HUES6 (cell line): Measurements from ENCODE around the gene ROBO2.

Source experiments
- H3K27ac ChIP-seq: 2 replicates; pipeline ENCODE4 v1.7.0; 2013; ENCODE audit warnings: low read depth, mild to moderate bottlenecking, low read length, inconsistent platforms
- H3K27me3 ChIP-seq: 2 replicates; pipeline ENCODE4 v1.6.1; 2013; ENCODE audit warnings: low read length; ENCODE audit not compliant: control insufficient read depth, insufficient read depth
- H3K36me3 ChIP-seq: 2 replicates; pipeline ENCODE4 v1.6.1; 2013; ENCODE audit warnings: low read length; ENCODE audit not compliant: control insufficient read depth, insufficient read depth
- H3K4me1 ChIP-seq: 2 replicates; pipeline ENCODE4 v1.6.1; 2013; ENCODE audit warnings: low read length; ENCODE audit not compliant: control insufficient read depth, insufficient read depth
- H3K4me3 ChIP-seq: 2 replicates; pipeline ENCODE4 v1.5.1; 2013; ENCODE audit warnings: low read depth, low read length
- H3K9ac ChIP-seq: one replicate; pipeline ENCODE4 v1.6.1; 2013; ENCODE audit warnings: mild to moderate bottlenecking, low read length
- H3K9me3 ChIP-seq: 2 replicates; pipeline ENCODE4 v1.6.1; 2013; ENCODE audit warnings: low read depth, low read length; ENCODE audit not compliant: control insufficient read depth, insufficient read depth

ROBO2 gene

GRCh38 chr3:77125966-77126365 lies 86.1 kb downstream of the ROBO2 start:
- Histone ChIP-seq H3K36me3 (no peaks in the 10 kb centered on the region), H3K9me3 (no peaks in the 10 kb centered on the region), H3K27me3 (no peaks in the 10 kb centered on the region), H3K4me1 (no peaks in the 10 kb centered on the region), H3K9ac (no peak overlapping the region), H3K4me3 (no peak overlapping the region), H3K27ac (no peak overlapping the region)

- Histone ChIP-seq H3K9ac (no peak overlapping the region), H3K9me3 (no peaks in the 10 kb centered on the region), H3K4me3 (no peak overlapping the region), H3K27ac (no peak overlapping the region), H3K27me3 (no peaks in the 10 kb centered on the region), H3K36me3 (no peaks in the 10 kb centered on the region), H3K4me1 (no peaks in the 10 kb centered on the region)
These were observed 94.9 kb downstream of the ROBO2 start for GRCh38 chr3:77134769-77135168.

GRCh38 chr3:77137559-77137958 lies 97.7 kb downstream of the ROBO2 start:
- Histone ChIP-seq H3K9ac (no peak overlapping the region), H3K4me1 (0 out of 2 replicates have a peak, but pooled peaks cover 1% of the 10 kb centered on the region)

GRCh38 chr3:77139624-77140023 lies 99.7 kb downstream of the ROBO2 start:
- Histone ChIP-seq H3K9ac (no peak overlapping the region), H3K27me3 (no peaks in the 10 kb centered on the region), H3K27ac (no peak overlapping the region), H3K4me1 (0 out of 2 replicates have a peak, but pooled peaks cover 4% of the 10 kb centered on the region), H3K4me3 (no peak overlapping the region), H3K36me3 (no peaks in the 10 kb centered on the region), H3K9me3 (no peaks in the 10 kb centered on the region)

More at GRCh38 chr3:77137559-77137958, 97.7 kb downstream of the ROBO2 start:
- H3K27me3 ChIP-seq = no peaks in the 10 kb centered on the region
- H3K27ac ChIP-seq = no peak overlapping the region
- no peaks in the 10 kb centered on the region for H3K36me3 ChIP-seq
- H3K9me3 ChIP-seq = no peaks in the 10 kb centered on the region
- no peak overlapping the region for H3K4me3 ChIP-seq

- 0 out of 2 replicates have a peak, but pooled peaks cover 9% of the 10 kb centered on the region for H3K4me1 ChIP-seq
- no peaks in the 10 kb centered on the region for H3K27me3 ChIP-seq
- H3K9me3 ChIP-seq = no peaks in the 10 kb centered on the region
- no peaks in the 10 kb centered on the region for H3K36me3 ChIP-seq
- H3K4me3 ChIP-seq = no peak overlapping the region
- no peak overlapping the region for H3K27ac ChIP-seq
- H3K9ac ChIP-seq = no peak overlapping the region
These were observed 101.5 kb downstream of the ROBO2 start for GRCh38 chr3:77141423-77141822.

- Histone ChIP-seq H3K9ac (no peak overlapping the region), H3K9me3 (no peaks in the 10 kb centered on the region), H3K4me1 (peaks cover 10% of the 10 kb centered on the region; the same call in 1 of the 2 replicates), H3K27ac (no peak overlapping the region), H3K36me3 (no peaks in the 10 kb centered on the region), H3K4me3 (no peak overlapping the region), H3K27me3 (no peaks in the 10 kb centered on the region)
These were observed 102.7 kb downstream of the ROBO2 start for GRCh38 chr3:77142578-77142977.

- Histone ChIP-seq H3K36me3 (no peaks in the 10 kb centered on the region), H3K9me3 (no peaks in the 10 kb centered on the region), H3K27me3 (no peaks in the 10 kb centered on the region), H3K27ac (no peak overlapping the region), H3K4me1 (peaks cover 26% of the 10 kb centered on the region; the same call in 1 of the 2 replicates), H3K4me3 (no peak overlapping the region), H3K9ac (no peak overlapping the region)
These were observed 106.1 kb downstream of the ROBO2 start for GRCh38 chr3:77146004-77146403.

GRCh38 chr3:77147836-77148578 lies 108.1 kb downstream of the ROBO2 start:
- no peaks in the 10 kb centered on the region for H3K27me3 ChIP-seq
- no peaks in the 10 kb centered on the region for H3K36me3 ChIP-seq
- peak overlapping the region; percentile 25; the same call in 1 of the 2 replicates for H3K27ac ChIP-seq
- H3K4me3 ChIP-seq = 0 out of 2 replicates have a peak overlapping the region, but pooled peaks have one; percentile 11
- H3K9me3 ChIP-seq = no peaks in the 10 kb centered on the region
- peaks cover 22% of the 10 kb centered on the region; the same call in 1 of the 2 replicates for H3K4me1 ChIP-seq
- no peak overlapping the region for H3K9ac ChIP-seq

- H3K36me3 ChIP-seq = no peaks in the 10 kb centered on the region
- H3K9ac ChIP-seq = no peak overlapping the region
- H3K4me3 ChIP-seq = no peak overlapping the region
- no peak overlapping the region for H3K27ac ChIP-seq
- H3K27me3 ChIP-seq = no peaks in the 10 kb centered on the region
- H3K9me3 ChIP-seq = no peaks in the 10 kb centered on the region
- peaks cover 22% of the 10 kb centered on the region; the same call in 1 of the 2 replicates for H3K4me1 ChIP-seq
These were observed 109.5 kb downstream of the ROBO2 start for GRCh38 chr3:77149382-77149781.

- Histone ChIP-seq H3K9me3 (no peaks in the 10 kb centered on the region), H3K36me3 (no peaks in the 10 kb centered on the region), H3K27ac (no peak overlapping the region), H3K4me3 (no peak overlapping the region), H3K9ac (no peak overlapping the region), H3K4me1 (peaks cover 22% of the 10 kb centered on the region; the same call in 1 of the 2 replicates), H3K27me3 (no peaks in the 10 kb centered on the region)
These were observed 110.1 kb downstream of the ROBO2 start for GRCh38 chr3:77150028-77150427.

- H3K27me3 ChIP-seq = no peaks in the 10 kb centered on the region
- H3K4me3 ChIP-seq = no peak overlapping the region
- no peak overlapping the region for H3K9ac ChIP-seq
- H3K36me3 ChIP-seq = no peaks in the 10 kb centered on the region
- H3K27ac ChIP-seq = no peak overlapping the region
- H3K9me3 ChIP-seq = no peaks in the 10 kb centered on the region
- peaks cover 22% of the 10 kb centered on the region; the same call in 1 of the 2 replicates for H3K4me1 ChIP-seq
These were observed 110.9 kb downstream of the ROBO2 start for GRCh38 chr3:77150759-77151158.
